HCT116 (cell line): ENCODE results near the gene IRF8. TPM values are rescaled to one million over a fixed set of nuclear protein-coding genes. Genes with fewer than 3 reads are reported as not detected.

Experiments used
- ATAC-seq: fragments of 200-7000 bp; cut with Tn5 transposase; 2 replicates; pipeline ENCODE4 v1.9.1; 2020; ENCODE audit warnings: mild to moderate bottlenecking, moderate library complexity
- BruUV-seq: library from RNA; stranded (reverse); fragments of 400-500 nt; replicated peaks from 2 replicates; lab custom pipeline; 2021; lab: Mats Ljungman, UMichigan
- CTCF ChIA-PET: fragments of 300-600 bp; sonication (Branson Sonifier 250); formaldehyde crosslinking; loops from one replicate; lab custom pipeline; 2021; ENCODE audit warnings: antibody characterized with exemption; lab: Charles Lee
- POLR2A ChIA-PET: fragments of 300-600, 350-600 bp; sonication (Branson Sonifier 250); formaldehyde crosslinking; loops from one replicate; lab custom pipeline; 2021; ENCODE audit warnings: antibody characterized with exemption; lab: Charles Lee
- RAD21 ChIA-PET, 2 experiments: fragments of 300-600 bp; sonication (Branson Sonifier 250); formaldehyde crosslinking; loops; one replicate each; lab custom pipeline; 2023; ENCODE audit warnings: low total read pairs in 2 of 2; ENCODE audit not compliant: uncharacterized antibody in 2 of 2, unreplicated experiment in 2 of 2, low non-redundant PET in 1 of 2; lab: Charles Lee
- DNase-seq: peaks from one replicate; pipeline ENCODE4 v3.0.0-alpha.2; 2010; ENCODE audit warnings: low read depth, low spot score
- H2AFZ ChIP-seq: fragments of 200-600 bp; shearing (Covaris generic), sonication (generic); 2 replicates; pipeline ENCODE4 v1.6.1; 2017; ENCODE audit warnings: low read depth, mixed run types, mixed read lengths, antibody characterized with exemption, low read length; ENCODE audit not compliant: poor library complexity, severe bottlenecking
- H3K27ac ChIP-seq: 2 replicates; pipeline ENCODE4 v1.5.1; 2012; ENCODE audit warnings: low read depth, low read length
- H3K27me3 ChIP-seq: fragments of 200-600 bp; sonication (generic); 2 replicates; pipeline ENCODE4 v1.6.1; 2016; ENCODE audit warnings: mixed run types, low read length, mixed read lengths; ENCODE audit not compliant: insufficient read depth
- H3K36me3 ChIP-seq, 2 experiments: fragments of 200-500 bp in 1 of 2; fragments of 200-600 bp in 1 of 2; sonication (Bioruptor generic) in 1 of 2; sonication (generic) in 1 of 2; 2 replicates each; pipeline versions ENCODE4 v1.5.1 to v1.6.1; 2014 to 2016; ENCODE audit warnings: low read length in 2 of 2, inconsistent platforms in 1 of 2, mixed read lengths in 1 of 2, mixed run types in 1 of 2; ENCODE audit not compliant: insufficient read depth in 2 of 2, control insufficient read depth in 1 of 2
- H3K4me1 ChIP-seq, 2 experiments: fragments of 200-600 bp in 1 of 2; sonication (generic) in 1 of 2; 2 replicates each; pipeline versions ENCODE4 v1.5.1 to v1.6.1; 2012 to 2017; ENCODE audit warnings: low read length in 2 of 2, inconsistent platforms in 1 of 2, mild to moderate bottlenecking in 1 of 2, mixed read lengths in 1 of 2, mixed run types in 1 of 2, moderate library complexity in 1 of 2; ENCODE audit not compliant: insufficient read depth in 2 of 2, control insufficient read depth in 1 of 2
- H3K4me2 ChIP-seq: fragments of 200-600 bp; sonication (generic); 2 replicates; pipeline ENCODE4 v1.6.1; 2017; ENCODE audit warnings: mixed run types, low read length, mixed read lengths
- H3K4me3 ChIP-seq, 2 experiments: fragments of 200-600 bp in 1 of 2; sonication (generic) in 1 of 2; replicated peaks in 1 of 2; 2 replicates each; pipeline ENCODE4 v1.5.1; 2011 to 2016; ENCODE audit warnings: low read length in 2 of 2, control low read depth in 1 of 2, low read depth in 1 of 2, mild to moderate bottlenecking in 1 of 2, mixed read lengths in 1 of 2, mixed run types in 1 of 2
- H3K79me2 ChIP-seq: fragments of 200-600 bp; sonication (generic); 2 replicates; pipeline ENCODE4 v1.6.1; 2017; ENCODE audit warnings: mild to moderate bottlenecking, mixed run types, low read length, moderate library complexity, mixed read lengths; ENCODE audit not compliant: insufficient read depth
- H3K9ac ChIP-seq: fragments of 200-600 bp; sonication (generic); 2 replicates; pipeline ENCODE4 v1.6.1; 2016; ENCODE audit warnings: low read length, mixed read lengths
- H3K9me2 ChIP-seq: fragments of 200-600 bp; sonication (generic), shearing (Covaris generic); 2 replicates; pipeline ENCODE4 v1.6.1; 2017; ENCODE audit warnings: mixed run types, mild to moderate bottlenecking, moderate library complexity; ENCODE audit not compliant: insufficient read depth
- H3K9me3 ChIP-seq, 2 experiments: fragments of 200-500 bp in 1 of 2; fragments of 200-600 bp in 1 of 2; sonication (Bioruptor generic) in 1 of 2; sonication (generic) in 1 of 2; 2 replicates each; pipeline ENCODE4 v1.6.1; 2014 to 2017; ENCODE audit warnings: low read length in 2 of 2, mixed read lengths in 2 of 2, inconsistent platforms in 1 of 2, low read depth in 1 of 2, mild to moderate bottlenecking in 1 of 2, mixed run types in 1 of 2, moderate library complexity in 1 of 2; ENCODE audit not compliant: control insufficient read depth in 1 of 2, insufficient read depth in 1 of 2
- H4K20me1 ChIP-seq: fragments of 200-600 bp; sonication (generic), shearing (Covaris generic); 2 replicates; pipeline ENCODE4 v1.6.1; 2017; ENCODE audit warnings: mixed run types, mild to moderate bottlenecking, moderate library complexity; ENCODE audit not compliant: insufficient read depth
- CEBPB ChIP-seq: IDR thresholded peaks from 2 replicates; pipeline ENCODE4 v1.6.1; 2012; ENCODE audit warnings: low read depth
- EGR1 ChIP-seq: IDR thresholded peaks from 2 replicates; pipeline ENCODE4 v1.6.1; 2012; ENCODE audit warnings: low read depth
- EZH2phosphoT487 ChIP-seq: fragments of 200-600 bp; IDR thresholded peaks from 2 replicates; pipeline ENCODE4 v1.6.1; 2018; ENCODE audit warnings: antibody characterized with exemption, borderline replicate concordance
- FOSL1 ChIP-seq: IDR thresholded peaks from 2 replicates; pipeline ENCODE4 v1.6.1; 2012; ENCODE audit warnings: low read depth
- POLR2AphosphoS5 ChIP-seq: IDR thresholded peaks from 2 replicates; pipeline ENCODE4 v1.6.1; 2011; ENCODE audit warnings: mild to moderate bottlenecking, low read depth, low read length, moderate library complexity
- REST ChIP-seq: IDR thresholded peaks from 2 replicates; pipeline ENCODE4 v1.6.1; 2012; ENCODE audit warnings: low read depth
- SP1 ChIP-seq: IDR thresholded peaks from 2 replicates; pipeline ENCODE4 v1.6.1; 2012; ENCODE audit warnings: low read depth
- ZBTB33 ChIP-seq: IDR thresholded peaks from 2 replicates; pipeline ENCODE4 v1.6.1; 2011; ENCODE audit warnings: mild to moderate bottlenecking, low read length, moderate library complexity; ENCODE audit not compliant: insufficient replicate concordance; ENCODE audit errors: extremely low read depth
- ZFX ChIP-seq: fragments of 450-650 bp; IDR thresholded peaks from 2 replicates; pipeline ENCODE4 v1.6.1; 2017
- ZNF274 ChIP-seq: fragments of 200-500 bp; sonication (Bioruptor generic); IDR thresholded peaks from 2 replicates; pipeline ENCODE4 v1.6.1; 2014; ENCODE audit warnings: mild to moderate bottlenecking, low read depth, low read length, inconsistent platforms
- intact Hi-C: fragments of 100-400 bp; cut with micrococcal nuclease; formaldehyde crosslinking; loops from 2 replicates; pipeline ENCODE4 v1.10.0; 2022
- total RNA-seq: library from RNA; stranded (reverse); gene quantifications from one replicate; pipeline ENCODE4 v1.2.1, GENCODE V29; 2021; ENCODE audit not compliant: unreplicated experiment

Gene IRF8
- total RNA-seq, 1 experiment from 2014 or later: 0.61 TPM

DNA sequence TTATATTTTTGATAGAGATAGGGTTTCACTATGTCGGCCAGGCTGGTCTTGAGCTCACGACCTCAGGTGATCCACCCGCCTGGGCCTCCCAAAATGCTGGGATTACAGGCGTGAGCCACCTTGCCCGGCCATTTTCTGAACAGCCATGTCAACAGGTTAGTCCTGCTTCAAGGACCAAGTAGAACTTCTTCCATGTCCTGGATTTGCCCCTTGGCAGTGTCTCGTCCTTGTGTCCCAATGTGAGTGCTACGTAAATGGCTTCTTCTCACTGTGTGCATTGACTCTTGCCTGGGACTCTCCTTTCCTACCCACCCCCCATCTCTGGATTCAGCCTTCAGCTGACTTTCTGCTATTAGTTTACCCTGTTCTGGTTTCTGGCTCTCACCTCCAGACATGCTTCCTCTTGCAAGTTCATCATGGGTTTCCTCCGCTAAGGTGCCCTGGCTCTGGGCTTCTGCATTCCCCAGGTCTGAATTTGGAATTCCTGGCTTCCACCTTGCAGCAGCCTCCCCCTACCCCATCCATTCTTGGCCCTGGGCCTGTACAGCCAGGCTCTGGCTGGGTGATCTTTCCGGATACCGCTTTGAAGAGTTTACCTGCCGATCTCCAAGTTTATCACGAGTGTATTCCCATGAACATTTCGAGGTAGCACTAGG, 14.0 kb upstream of the IRF8 start:
- DNase-seq: no peak
- no peak for TF ChIP-seq EGR1
- no peak for TF ChIP-seq SP1
- TF ChIP-seq, all 23 proteins: peak for 0
- no peak overlapping the region for H3K4me2 ChIP-seq
- no TSS peak for BruUV-seq
- peaks cover 99% of the 10 kb centered on the region for H3K27me3 ChIP-seq
- H3K27ac ChIP-seq: no peak overlapping the region
- CTCF ChIA-PET: no interaction called here
- H3K9me3 ChIP-seq: no peaks in the 10 kb centered on the region
- no peak for ATAC-seq
- H3K9ac ChIP-seq: no peak overlapping the region
- RAD21 ChIA-PET: no interaction called here
- peaks cover 0 to 6% of the 10 kb centered on the region in 2 experiments; a peak in 2 of 4 replicates for H3K4me1 ChIP-seq
- no peak overlapping the region for H2AFZ ChIP-seq
- POLR2A ChIA-PET: no interaction called here
- intact Hi-C loops: no loop called here
- no peak overlapping the region for H3K4me3 ChIP-seq
- H3K9me2 ChIP-seq: no peaks in the 10 kb centered on the region
- no peaks in the 10 kb centered on the region for H4K20me1 ChIP-seq
- H3K36me3 ChIP-seq: no peaks in the 10 kb centered on the region
- H3K79me2 ChIP-seq: no peaks in the 10 kb centered on the region

- ChIA-PET CTCF (no interaction called here), POLR2A (no interaction called here), RAD21 (no interaction called here)
- DNase-seq (no peak), ATAC-seq (no peak)
- TF ChIP-seq CEBPB (no peak), ZFX (no peak), REST (no peak), EZH2phosphoT487 (no peak), POLR2AphosphoS5 (no peak), ZBTB33 (no peak), FOSL1 (no peak), ZNF274 (no peak)
- Histone ChIP-seq H4K20me1 (no peaks in the 10 kb centered on the region), H3K36me3 (no peaks in the 10 kb centered on the region), H2AFZ (no peak overlapping the region), H3K4me3 (no peak overlapping the region), H3K4me2 (no peak overlapping the region), H3K9me3 (no peaks in the 10 kb centered on the region), H3K9ac (no peak overlapping the region), H3K27ac (no peak overlapping the region), H3K79me2 (no peaks in the 10 kb centered on the region), H3K9me2 (no peaks in the 10 kb centered on the region), H3K4me1 (peaks cover 0 to 8% of the 10 kb centered on the region in 2 experiments; a peak in 2 of 4 replicates), H3K27me3 (peaks cover 96% of the 10 kb centered on the region)
- intact Hi-C loops: no loop called here
- BruUV-seq: no TSS peak
These were observed 13.4 kb upstream of the IRF8 start for GRCh38 chr16:85885537-85885936.
